GM23248 (cell line): ENCODE results near the gene NDUFC1. TPM values are rescaled to one million over a fixed set of nuclear protein-coding genes. Genes with fewer than 3 reads are reported as not detected.

Source experiments
- DNase-seq: peaks from one replicate; pipeline ENCODE4 v3.0.0-alpha.2; 2015
- H2AFZ ChIP-seq: fragments of 200-600 bp; sonication (generic); 2 replicates; pipeline ENCODE4 v1.6.1; 2016; ENCODE audit warnings: antibody characterized with exemption
- H3F3A ChIP-seq: fragments of 200-600 bp; sonication (generic); 2 replicates; pipeline ENCODE4 v1.6.1; 2016; ENCODE audit warnings: mild to moderate bottlenecking, antibody characterized with exemption, mixed run types; ENCODE audit not compliant: insufficient read depth
- H3K27ac ChIP-seq: fragments of 200-600 bp; sonication (generic); 2 replicates; pipeline ENCODE4 v1.5.1; 2016; ENCODE audit warnings: mild to moderate bottlenecking
- H3K27me3 ChIP-seq: fragments of 200-600 bp; sonication (generic); replicated peaks from 2 replicates; pipeline ENCODE4 v1.6.1; 2016; ENCODE audit warnings: mild to moderate bottlenecking; ENCODE audit not compliant: insufficient read depth
- H3K36me3 ChIP-seq: fragments of 200-600 bp; sonication (generic); 2 replicates; pipeline ENCODE4 v1.6.1; 2016; ENCODE audit warnings: low read depth, mild to moderate bottlenecking
- H3K4me1 ChIP-seq: fragments of 200-600 bp; sonication (generic); 2 replicates; pipeline ENCODE4 v1.6.1; 2016; ENCODE audit warnings: mild to moderate bottlenecking; ENCODE audit not compliant: insufficient read depth
- H3K4me2 ChIP-seq: fragments of 200-600 bp; sonication (generic); one replicate; pipeline ENCODE4 v1.6.1; 2016; ENCODE audit warnings: mild to moderate bottlenecking; ENCODE audit not compliant: unreplicated experiment
- H3K4me3 ChIP-seq: fragments of 200-600 bp; sonication (generic); 2 replicates; pipeline ENCODE4 v1.5.1; 2016; ENCODE audit warnings: mild to moderate bottlenecking
- H3K79me2 ChIP-seq: fragments of 200-600 bp; sonication (generic); 2 replicates; pipeline ENCODE4 v1.6.1; 2016; ENCODE audit warnings: mild to moderate bottlenecking; ENCODE audit not compliant: insufficient read depth
- H3K9ac ChIP-seq: fragments of 200-600 bp; sonication (generic); 2 replicates; pipeline ENCODE4 v1.6.1; 2016; ENCODE audit warnings: mild to moderate bottlenecking
- H3K9me2 ChIP-seq: fragments of 200-600 bp; sonication (generic); 2 replicates; pipeline ENCODE4 v1.6.1; 2016; ENCODE audit warnings: mixed run types, mild to moderate bottlenecking, moderate library complexity; ENCODE audit not compliant: insufficient read depth
- H3K9me3 ChIP-seq: fragments of 200-600 bp; sonication (generic); one replicate; pipeline ENCODE4 v1.6.1; 2017; ENCODE audit warnings: low read depth
- H4K20me1 ChIP-seq: fragments of 200-600 bp; sonication (generic); 2 replicates; pipeline ENCODE4 v1.6.0; 2016; ENCODE audit not compliant: insufficient read depth
- EZH2 ChIP-seq: fragments of 200-600 bp; sonication (generic); IDR thresholded peaks from 2 replicates; pipeline ENCODE4 v1.6.1; 2018; ENCODE audit warnings: antibody characterized with exemption, mild to moderate bottlenecking; ENCODE audit not compliant: insufficient read depth, poor library complexity, severe bottlenecking
- EZH2phosphoT487 ChIP-seq: fragments of 200-600 bp; sonication (generic); IDR thresholded peaks from 2 replicates; pipeline ENCODE4 v1.6.1; 2018; ENCODE audit warnings: antibody characterized with exemption, moderate library complexity, mild to moderate bottlenecking, low read depth; ENCODE audit not compliant: insufficient read depth
- WGBS, 2 experiments: methylation state at CpG; one replicate each; pipeline ENCODE4 v1.1.6; 2015 to 2017; ENCODE audit warnings: low lambda C conversion rate in 2 of 2, low coverage in 1 of 2; ENCODE audit errors: missing lambda C conversion rate in 2 of 2; 5-methylcytosine and 5-hydroxymethylcytosine counted together
- in situ Hi-C: fragments of 300-500 bp; cut with MboI; formaldehyde crosslinking; loops from 2 replicates; pipeline ENCODE4 v1.15.0; 2020
- polyA plus RNA-seq: library from polyadenylated mRNA; unstranded; fragments of >200 nt; fragmentation: Nextera tagmentation; extraction: Ambion mirVana; gene quantifications from 2 replicates; pipeline ENCODE4 v1.2.1, GENCODE V29; 2016
- total RNA-seq: library from RNA; depleted of rRNA; stranded (reverse); fragments of >200 nt; shearing (Covaris generic); gene quantifications from 2 replicates; pipeline ENCODE4 v1.2.3, GENCODE V29; 2014

NDUFC1 gene
- total and polyA plus RNA-seq, 2 experiments from 2014 or later: 38.0 to 222 TPM

- no peaks in the 10 kb centered on the region for H3K9me2 ChIP-seq
- H3K79me2 ChIP-seq: no peaks in the 10 kb centered on the region
- peak overlapping the region; percentile 80 for H3K27ac ChIP-seq
- no peaks in the 10 kb centered on the region for H4K20me1 ChIP-seq
- TF ChIP-seq EZH2: no peak
- no peak for TF ChIP-seq EZH2phosphoT487
- H3K4me1 ChIP-seq: peaks cover 38% of the 10 kb centered on the region
- H2AFZ ChIP-seq: peak overlapping the region; percentile 39; the same call in 1 of the 2 replicates
- H3K4me3 ChIP-seq: 0 out of 2 replicates have a peak overlapping the region, but pooled peaks have one; percentile 4
- peak overlapping the region; percentile 48 for H3K4me2 ChIP-seq
- no peaks in the 10 kb centered on the region for H3K9me3 ChIP-seq
- H3K36me3 ChIP-seq: no peaks in the 10 kb centered on the region
- H3K9ac ChIP-seq: peak overlapping the region; percentile 50
- WGBS, 2 experiments: 9 to 10% methylated on average over 3 of the region's 3 CpGs
- H3K27me3 ChIP-seq: no peaks in the 10 kb centered on the region
- peak; percentile 76 for DNase-seq
- peaks cover 25% of the 10 kb centered on the region for H3F3A ChIP-seq
- in situ Hi-C loops: no loop called here
Observed at GRCh38 chr4:139253713-139254112, 48.6 kb downstream of the NDUFC1 start.

GRCh38 chr4:139253046-139253445, 49.2 kb downstream of the NDUFC1 start:
- Histone ChIP-seq H3K9ac (no peak overlapping the region), H2AFZ (peak overlapping the region; percentile 39; the same call in 1 of the 2 replicates), H3K36me3 (no peaks in the 10 kb centered on the region), H3K4me3 (no peak overlapping the region), H3K27ac (peak overlapping the region; percentile 80), H3K4me1 (peaks cover 38% of the 10 kb centered on the region), H3K79me2 (no peaks in the 10 kb centered on the region), H3K9me2 (no peaks in the 10 kb centered on the region), H4K20me1 (no peaks in the 10 kb centered on the region), H3F3A (peaks cover 26% of the 10 kb centered on the region), H3K27me3 (no peaks in the 10 kb centered on the region), H3K9me3 (no peaks in the 10 kb centered on the region), H3K4me2 (peak overlapping the region; percentile 48)
- no peak for DNase-seq
- TF ChIP-seq EZH2phosphoT487 (no peak), EZH2 (no peak)
- in situ Hi-C loops: no loop called here

- in situ Hi-C loops: no loop called here
- peaks cover 36% of the 10 kb centered on the region for H3K4me1 ChIP-seq
- H3K36me3 ChIP-seq: no peaks in the 10 kb centered on the region
- no peaks in the 10 kb centered on the region for H3K9me2 ChIP-seq
- no peak overlapping the region for H3K9ac ChIP-seq
- WGBS, 2 experiments: 68 to 69% methylated on average over 4 of the region's 4 CpGs
- peaks cover 32% of the 10 kb centered on the region for H3F3A ChIP-seq
- no peaks in the 10 kb centered on the region for H3K27me3 ChIP-seq
- no peaks in the 10 kb centered on the region for H3K9me3 ChIP-seq
- H2AFZ ChIP-seq: peak overlapping the region; percentile 30; the same call in 1 of the 2 replicates
- H3K79me2 ChIP-seq: no peaks in the 10 kb centered on the region
- H3K4me2 ChIP-seq: no peak overlapping the region
- no peak for DNase-seq
- H3K4me3 ChIP-seq: no peak overlapping the region
- TF ChIP-seq EZH2: no peak
- no peak for TF ChIP-seq EZH2phosphoT487
- no peak overlapping the region for H3K27ac ChIP-seq
- no peaks in the 10 kb centered on the region for H4K20me1 ChIP-seq
Observed at GRCh38 chr4:139247700-139248238, 54.5 kb downstream of the NDUFC1 start.

DNA sequence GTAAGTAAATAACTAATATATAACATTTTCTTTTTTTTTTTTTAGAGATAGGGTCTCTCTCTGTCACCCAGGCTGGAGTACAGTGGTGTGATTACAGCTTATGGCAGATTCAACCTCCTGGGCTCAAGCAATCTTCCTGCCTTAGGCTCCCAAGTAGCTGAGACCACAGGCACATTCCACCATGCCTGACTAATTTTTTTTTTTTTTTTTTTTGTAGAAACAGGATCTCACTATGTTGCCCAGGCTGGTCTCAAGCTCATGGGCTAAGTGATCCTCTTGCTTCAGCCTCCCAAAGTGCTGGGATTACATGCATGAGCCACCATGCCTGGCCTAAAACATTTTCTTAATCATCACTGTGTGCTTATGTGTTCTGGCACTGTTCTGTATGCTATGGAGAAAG, 55.0 kb downstream of the NDUFC1 start:
- H4K20me1 ChIP-seq: no peaks in the 10 kb centered on the region
- no peak overlapping the region for H3K9ac ChIP-seq
- H3K9me3 ChIP-seq: no peaks in the 10 kb centered on the region
- TF ChIP-seq EZH2: no peak
- no peak for TF ChIP-seq EZH2phosphoT487
- no peaks in the 10 kb centered on the region for H3K9me2 ChIP-seq
- H3F3A ChIP-seq: peaks cover 36% of the 10 kb centered on the region
- H3K79me2 ChIP-seq: no peaks in the 10 kb centered on the region
- H3K4me1 ChIP-seq: peaks cover 41% of the 10 kb centered on the region
- DNase-seq: peak; percentile 34
- no peak overlapping the region for H3K27ac ChIP-seq
- in situ Hi-C loops: no loop called here
- no peak overlapping the region for H3K4me3 ChIP-seq
- no peaks in the 10 kb centered on the region for H3K36me3 ChIP-seq
- H3K27me3 ChIP-seq: no peaks in the 10 kb centered on the region
- H3K4me2 ChIP-seq: no peak overlapping the region
- no peak overlapping the region for H2AFZ ChIP-seq

- Histone ChIP-seq H3K4me1 (peaks cover 45% of the 10 kb centered on the region), H4K20me1 (no peaks in the 10 kb centered on the region), H3K79me2 (no peaks in the 10 kb centered on the region), H3K4me3 (no peak overlapping the region), H3K4me2 (no peak overlapping the region), H3K9ac (no peak overlapping the region), H2AFZ (0 out of 2 replicates have a peak overlapping the region, but pooled peaks have one; percentile 7), H3K9me2 (no peaks in the 10 kb centered on the region), H3K9me3 (no peaks in the 10 kb centered on the region), H3F3A (peaks cover 41% of the 10 kb centered on the region), H3K36me3 (no peaks in the 10 kb centered on the region), H3K27me3 (no peaks in the 10 kb centered on the region), H3K27ac (peak overlapping the region; percentile 19)
- no peak for DNase-seq
- WGBS, 2 experiments: 33 to 45% methylated on average over 3 of the region's 3 CpGs
- TF ChIP-seq EZH2phosphoT487 (no peak), EZH2 (no peak)
- in situ Hi-C loops: no loop called here
Observed at GRCh38 chr4:139246166-139246565, 56.1 kb downstream of the NDUFC1 start.
